HG03039 (cell line): Measurements from ENCODE around the gene RUFY1.
"Not testable (repeated sequence)": the region's sequence is repeated elsewhere in the genome, so short reads cannot be mapped to it uniquely, and the experiment has no call there.

Experiments
- ATAC-seq: cut with Tn5 transposase; IDR thresholded peaks from one replicate; pipeline ENCODE4 v1.9.1; 2021; ENCODE audit warnings: mild to moderate bottlenecking, moderate library complexity; ENCODE audit not compliant: unreplicated experiment

RUFY1 gene

GRCh38 chr5:179550511-179551342 is at the start of gene RUFY1:
TSS of gene RUFY1 (plus strand) at chr5:179550554. CDS start at chr5:179550570, 16 bp downstream.
- peak; percentile 75 for ATAC-seq

- not testable (repeated sequence) for ATAC-seq
These were observed 48.4 kb upstream of the RUFY1 start for GRCh38 chr5:179501997-179502396.

GRCh38 chr5:179502420-179502819 is 47.9 kb upstream of the RUFY1 start:
- not testable (repeated sequence) for ATAC-seq

- no peak for ATAC-seq
These were observed 46.2 kb upstream of the RUFY1 start for GRCh38 chr5:179504191-179504590.

GRCh38 chr5:179504600-179505396 is 45.6 kb upstream of the RUFY1 start:
- no peak for ATAC-seq

GRCh38 chr5:179505636-179506261 is 44.6 kb upstream of the RUFY1 start:
- no peak for ATAC-seq

GRCh38 chr5:179509239-179509638 is 41.1 kb upstream of the RUFY1 start:
- no peak for ATAC-seq

GRCh38 chr5:179509845-179510244 is 40.5 kb upstream of the RUFY1 start:
- ATAC-seq, result no peak

- ATAC-seq, result no peak
These were observed 37.8 kb upstream of the RUFY1 start for GRCh38 chr5:179512452-179513000.

GRCh38 chr5:179515501-179515900 is 34.9 kb upstream of the RUFY1 start:
- ATAC-seq, result not testable (repeated sequence)

GRCh38 chr5:179516221-179516620 is 34.1 kb upstream of the RUFY1 start:
- no peak for ATAC-seq

- ATAC-seq, result not testable (repeated sequence)
These were observed 32.6 kb upstream of the RUFY1 start for GRCh38 chr5:179517746-179518145.

- peak; percentile 58 for ATAC-seq
These were observed 32.0 kb upstream of the RUFY1 start for GRCh38 chr5:179518369-179518768.

- ATAC-seq, result not testable (repeated sequence)
These were observed 30.8 kb upstream of the RUFY1 start for GRCh38 chr5:179519416-179520070.

- ATAC-seq, result not testable (repeated sequence)
These were observed 28.2 kb upstream of the RUFY1 start for GRCh38 chr5:179522107-179522506.

GRCh38 chr5:179526978-179527377 is 23.4 kb upstream of the RUFY1 start:
- no peak for ATAC-seq

GRCh38 chr5:179530069-179530998 is 20.0 kb upstream of the RUFY1 start:
- peak; percentile 67 for ATAC-seq

- no peak for ATAC-seq
These were observed 17.3 kb upstream of the RUFY1 start for GRCh38 chr5:179533024-179533423.

GRCh38 chr5:179533907-179534306 is 16.4 kb upstream of the RUFY1 start:
- ATAC-seq, result no peak
